Measurements from ENCODE around the gene SNAP29. TPM values are rescaled to one million over a fixed set of nuclear protein-coding genes. Genes with fewer than 3 reads are reported as not detected.

SNAP29 gene
- total RNA-seq, 1 experiment from 2014 or later = 35.9 TPM

DNA sequence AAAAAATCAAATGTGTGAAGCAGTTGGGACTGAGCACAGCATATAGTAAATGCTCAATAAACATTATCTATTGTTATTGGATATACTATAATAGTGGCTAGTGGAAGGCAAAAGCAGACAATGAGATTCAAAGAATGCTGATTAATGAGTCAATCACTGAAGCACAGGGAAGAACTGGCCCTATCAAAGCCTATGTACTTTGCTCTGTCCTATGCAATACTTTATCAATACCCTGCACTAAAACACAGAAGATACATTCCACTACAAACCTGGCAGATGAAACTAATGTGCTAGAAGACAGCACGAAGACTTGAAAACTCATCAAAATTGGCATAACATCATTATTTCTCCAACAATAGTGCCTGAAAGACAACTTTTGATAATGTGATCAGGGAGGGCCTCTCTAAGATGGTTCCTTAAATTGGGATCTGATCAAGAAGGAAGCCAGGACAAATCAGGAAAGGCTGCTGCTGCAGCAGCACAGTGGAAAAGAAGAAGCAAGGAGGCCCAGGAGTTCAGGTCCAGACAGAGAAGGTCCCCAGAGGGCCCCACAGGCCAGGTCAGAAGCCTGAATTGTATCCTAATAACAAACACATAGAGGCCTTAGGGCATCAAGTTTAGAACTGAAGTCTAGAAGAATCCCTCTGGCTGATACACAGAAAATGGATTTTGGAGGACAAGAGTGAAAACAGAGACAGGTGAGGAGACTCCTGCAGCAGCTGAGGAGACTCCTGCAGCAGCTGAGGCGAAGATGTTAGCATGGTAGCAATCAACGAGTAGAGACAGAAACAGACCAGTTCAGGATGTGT lies 18.8 kb upstream of the SNAP29 start:
- H3K36me3 Mint-ChIP-seq (ENCODE audit: insufficient read depth, unreplicated experiment) = no peaks in the 10 kb centered on the region
- intact Hi-C loops (cut with micrococcal nuclease; ENCODE audit: unreplicated experiment) = no loop called here
- no peak overlapping the region for H3K27ac Mint-ChIP-seq (ENCODE audit: unreplicated experiment)
- no peaks in the 10 kb centered on the region for H3K27me3 Mint-ChIP-seq (ENCODE audit: unreplicated experiment)
- no peaks in the 10 kb centered on the region for H3K9me3 Mint-ChIP-seq (ENCODE audit: low read depth, unreplicated experiment)
- peaks cover 42% of the 10 kb centered on the region for H3K4me1 Mint-ChIP-seq (ENCODE audit: low read depth, unreplicated experiment)
- BruUV-seq (replicated peaks) = no TSS peak
- H3K4me3 Mint-ChIP-seq (ENCODE audit: low read depth, unreplicated experiment) = no peak overlapping the region
- no peak for DNase-seq
- TF ChIP-seq, protein P1, sequence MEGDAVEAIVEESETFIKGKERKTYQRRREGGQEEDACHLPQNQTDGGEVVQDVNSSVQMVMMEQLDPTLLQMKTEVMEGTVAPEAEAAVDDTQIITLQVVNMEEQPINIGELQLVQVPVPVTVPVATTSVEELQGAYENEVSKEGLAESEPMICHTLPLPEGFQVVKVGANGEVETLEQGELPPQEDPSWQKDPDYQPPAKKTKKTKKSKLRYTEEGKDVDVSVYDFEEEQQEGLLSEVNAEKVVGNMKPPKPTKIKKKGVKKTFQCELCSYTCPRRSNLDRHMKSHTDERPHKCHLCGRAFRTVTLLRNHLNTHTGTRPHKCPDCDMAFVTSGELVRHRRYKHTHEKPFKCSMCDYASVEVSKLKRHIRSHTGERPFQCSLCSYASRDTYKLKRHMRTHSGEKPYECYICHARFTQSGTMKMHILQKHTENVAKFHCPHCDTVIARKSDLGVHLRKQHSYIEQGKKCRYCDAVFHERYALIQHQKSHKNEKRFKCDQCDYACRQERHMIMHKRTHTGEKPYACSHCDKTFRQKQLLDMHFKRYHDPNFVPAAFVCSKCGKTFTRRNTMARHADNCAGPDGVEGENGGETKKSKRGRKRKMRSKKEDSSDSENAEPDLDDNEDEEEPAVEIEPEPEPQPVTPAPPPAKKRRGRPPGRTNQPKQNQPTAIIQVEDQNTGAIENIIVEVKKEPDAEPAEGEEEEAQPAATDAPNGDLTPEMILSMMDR (IDR thresholded peaks at IDR 0.05; ENCODE audit: unreplicated experiment) = no peak
- CTCF ChIA-PET = no interaction called here

- no TSS peak for BruUV-seq (replicated peaks)
- intact Hi-C loops (cut with micrococcal nuclease; ENCODE audit: unreplicated experiment) = no loop called here
- Mint-ChIP-seq H3K27ac (ENCODE audit: unreplicated experiment) (no peak overlapping the region), H3K27me3 (ENCODE audit: unreplicated experiment) (no peaks in the 10 kb centered on the region), H3K9me3 (ENCODE audit: low read depth, unreplicated experiment) (no peaks in the 10 kb centered on the region), H3K4me3 (ENCODE audit: low read depth, unreplicated experiment) (no peak overlapping the region), H3K36me3 (ENCODE audit: insufficient read depth, unreplicated experiment) (no peaks in the 10 kb centered on the region), H3K4me1 (ENCODE audit: low read depth, unreplicated experiment) (peaks cover 49% of the 10 kb centered on the region)
- no peak for DNase-seq
- TF ChIP-seq, protein P1 (IDR thresholded peaks at IDR 0.05; ENCODE audit: unreplicated experiment) = no peak
- CTCF ChIA-PET = no interaction called here
Observed at GRCh38 chr22:20840646-20841371, 18.0 kb upstream of the SNAP29 start.

GRCh38 chr22:20843501-20843900 lies 15.3 kb upstream of the SNAP29 start:
- Mint-ChIP-seq H3K4me3 (ENCODE audit: low read depth, unreplicated experiment) (no peak overlapping the region), H3K9me3 (ENCODE audit: low read depth, unreplicated experiment) (no peaks in the 10 kb centered on the region), H3K27me3 (ENCODE audit: unreplicated experiment) (no peaks in the 10 kb centered on the region), H3K4me1 (ENCODE audit: low read depth, unreplicated experiment) (peaks cover 49% of the 10 kb centered on the region), H3K36me3 (ENCODE audit: insufficient read depth, unreplicated experiment) (no peaks in the 10 kb centered on the region), H3K27ac (ENCODE audit: unreplicated experiment) (no peak overlapping the region)
- CTCF ChIA-PET = no interaction called here
- TF ChIP-seq, protein P1 (IDR thresholded peaks at IDR 0.05; ENCODE audit: unreplicated experiment) = no peak
- no TSS peak for BruUV-seq (replicated peaks)
- intact Hi-C loops (cut with micrococcal nuclease; ENCODE audit: unreplicated experiment) = no loop called here
- no peak for DNase-seq

- no peaks in the 10 kb centered on the region for H3K27me3 Mint-ChIP-seq (ENCODE audit: unreplicated experiment)
- intact Hi-C loops (cut with micrococcal nuclease; ENCODE audit: unreplicated experiment) = no loop called here
- H3K4me1 Mint-ChIP-seq (ENCODE audit: low read depth, unreplicated experiment) = peaks cover 49% of the 10 kb centered on the region
- no peaks in the 10 kb centered on the region for H3K9me3 Mint-ChIP-seq (ENCODE audit: low read depth, unreplicated experiment)
- no TSS peak for BruUV-seq (replicated peaks)
- TF ChIP-seq, protein P1 (IDR thresholded peaks at IDR 0.05; ENCODE audit: unreplicated experiment) = no peak
- no peaks in the 10 kb centered on the region for H3K36me3 Mint-ChIP-seq (ENCODE audit: insufficient read depth, unreplicated experiment)
- no peak for DNase-seq
- CTCF ChIA-PET = interaction anchor here (0.8 to 1.4 kb wide), 3 partner anchors 22 to 67 kb away, joined by 3 to 4 read pairs (median 3); no protein-coding TSS in a partner anchor
- no peak overlapping the region for H3K4me3 Mint-ChIP-seq (ENCODE audit: low read depth, unreplicated experiment)
- H3K27ac Mint-ChIP-seq (ENCODE audit: unreplicated experiment) = no peak overlapping the region
Observed at GRCh38 chr22:20844055-20845037, 14.5 kb upstream of the SNAP29 start.
